Endometrial microvascular endothelial cells (primary cell): ENCODE data around the gene XYLT1. TPM values are rescaled to one million over a fixed set of nuclear protein-coding genes. Genes with fewer than 3 reads are reported as not detected.

Experiments used
- in situ Hi-C: cut with HindIII; loops from 2 replicates; pipeline ENCODE4 v1.10.0; 2017; ENCODE audit warnings: low sequenced_read_pairs, low pct_unique_long_range_greater_than_20kb; ENCODE audit errors: inconsistent ontology term
- total RNA-seq: library from RNA; depleted of rRNA; stranded (reverse); fragments of >200 nt; gene quantifications from one replicate; pipeline ENCODE4 v1.2.3, GENCODE V29; 2015; ENCODE audit errors: inconsistent ontology term

The XYLT1 gene
- total RNA-seq, 1 donor from 2014 or later: 0.09 TPM

DNA sequence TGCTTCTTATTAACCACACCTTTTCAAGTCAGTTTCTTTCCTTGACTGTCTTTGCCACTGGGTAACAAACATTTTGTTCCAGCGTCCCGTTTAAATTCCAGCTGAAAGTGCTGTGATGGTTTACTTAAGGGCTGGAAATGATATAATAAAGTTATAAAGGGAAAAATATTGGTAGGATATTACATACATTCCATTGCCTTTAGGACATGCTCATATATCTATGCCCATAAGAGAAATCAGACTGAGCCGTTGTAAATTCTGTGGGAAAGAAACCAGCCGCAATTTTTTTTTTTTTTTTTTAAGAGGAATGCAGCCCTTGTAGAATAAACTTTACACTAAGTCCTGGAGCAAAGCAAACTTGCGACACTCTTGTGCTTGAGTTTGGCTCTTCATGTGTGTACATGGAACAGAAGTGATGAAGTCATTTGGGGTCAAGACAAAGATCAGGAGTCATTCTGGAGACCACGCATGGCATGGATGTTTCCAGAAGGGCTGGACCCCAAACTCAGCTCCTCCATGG, 210.9 kb downstream of the XYLT1 start:
- in situ Hi-C loops: no loop called here

- in situ Hi-C loops: no loop called here
Observed at GRCh38 chr16:17258848-17259713, 211.7 kb downstream of the XYLT1 start.

GRCh38 chr16:17258077-17258599, 212.6 kb downstream of the XYLT1 start:
- in situ Hi-C loops: no loop called here

- in situ Hi-C loops: no loop called here
Observed at GRCh38 chr16:17257426-17258023, 213.2 kb downstream of the XYLT1 start.

DNA sequence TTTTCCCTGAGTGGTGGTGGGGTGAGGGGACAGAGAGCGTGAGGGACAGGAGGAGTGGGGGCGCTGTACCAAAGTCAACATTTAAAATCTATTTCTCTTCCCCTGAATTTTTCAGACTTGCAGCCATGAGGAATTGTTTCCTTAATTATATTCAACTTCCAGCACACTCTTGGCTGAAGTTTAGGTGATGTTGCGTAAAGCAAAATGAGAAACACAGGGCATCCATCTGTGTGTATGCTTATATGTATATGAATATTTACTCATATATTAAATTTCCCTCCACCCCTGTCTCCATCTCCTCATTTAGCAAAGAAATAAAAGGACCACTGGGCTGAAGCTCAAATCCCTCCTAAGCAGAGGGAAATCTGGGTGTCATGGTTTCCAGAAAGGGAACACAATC, 218.1 kb downstream of the XYLT1 start:
- in situ Hi-C loops: no loop called here

- in situ Hi-C loops: no loop called here
Observed at GRCh38 chr16:17252064-17252463, 218.7 kb downstream of the XYLT1 start.

- in situ Hi-C loops: no loop called here
Observed at GRCh38 chr16:17251496-17251895, 219.3 kb downstream of the XYLT1 start.

DNA sequence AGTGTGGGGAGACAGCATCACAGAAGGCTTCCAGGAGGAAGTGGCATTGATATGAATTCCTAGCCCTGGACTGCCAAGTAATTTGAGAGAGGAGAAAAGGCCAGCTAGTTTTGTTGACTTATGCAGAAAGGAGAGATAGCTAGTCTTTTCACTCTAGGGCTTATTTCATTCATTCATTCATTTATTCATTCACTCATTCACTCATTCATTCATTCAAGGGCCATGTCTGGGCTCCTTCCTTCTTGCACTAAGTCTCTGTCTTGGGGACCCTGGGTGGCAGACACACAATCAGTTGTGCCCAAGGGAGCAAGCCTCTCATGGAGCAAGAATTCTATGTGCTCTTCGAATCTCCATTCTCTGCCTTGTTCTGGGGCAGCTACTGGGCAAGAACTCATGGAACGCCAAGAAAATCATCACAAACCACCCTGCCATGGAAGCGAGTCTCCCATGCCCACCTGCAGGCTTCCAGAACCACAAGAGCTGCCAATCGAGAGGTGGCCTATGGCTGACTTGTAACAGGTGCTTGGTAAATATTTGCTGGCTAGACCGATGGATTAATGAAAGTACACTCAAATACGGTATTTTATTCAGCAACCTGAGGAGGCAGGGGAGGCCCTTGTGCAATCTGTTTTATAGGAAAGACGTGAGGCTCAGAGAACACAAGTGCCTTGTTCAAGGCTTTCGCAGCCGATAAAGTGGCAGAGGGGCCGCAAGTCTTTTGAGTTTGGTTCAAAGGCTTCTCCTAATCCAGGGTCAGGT, 223.6 kb downstream of the XYLT1 start:
- in situ Hi-C loops: no loop called here

DNA sequence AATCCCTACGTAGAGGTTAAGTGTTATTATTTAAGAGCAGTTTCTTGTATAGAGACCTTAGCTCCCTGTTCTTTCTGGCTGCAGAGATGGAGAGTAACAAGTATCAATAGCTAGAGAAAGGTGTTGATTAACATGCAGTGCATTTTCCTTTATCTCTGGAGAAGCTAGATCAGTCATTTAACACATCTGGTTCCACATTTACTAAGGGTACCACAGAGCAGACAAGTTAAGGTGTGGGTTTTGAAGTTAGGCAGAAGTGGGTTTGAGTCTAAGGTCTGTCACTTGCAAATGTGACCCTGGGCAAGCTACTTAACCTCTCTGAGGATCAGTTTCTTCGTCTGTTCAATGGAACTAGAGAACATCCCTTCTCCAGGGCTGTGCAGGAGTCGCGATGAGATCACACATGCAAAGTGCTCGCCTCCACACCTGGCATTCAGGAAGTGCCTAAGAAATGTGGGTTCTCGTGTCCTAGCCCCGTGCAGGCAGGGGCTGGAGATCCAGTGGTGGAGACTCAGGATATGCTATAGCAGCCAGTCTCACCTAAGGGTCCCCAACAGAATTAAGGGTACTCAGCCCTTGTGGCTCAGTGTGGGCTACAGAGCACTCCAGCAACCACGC, 224.4 kb downstream of the XYLT1 start:
- in situ Hi-C loops: no loop called here

- in situ Hi-C loops: no loop called here
Observed at GRCh38 chr16:17245776-17246175, 225.0 kb downstream of the XYLT1 start.

GRCh38 chr16:17244872-17245551, 225.7 kb downstream of the XYLT1 start:
- in situ Hi-C loops: no loop called here

GRCh38 chr16:17241264-17241835, 229.4 kb downstream of the XYLT1 start:
- in situ Hi-C loops: no loop called here

- in situ Hi-C loops: no loop called here
Observed at GRCh38 chr16:17238285-17239028, 232.3 kb downstream of the XYLT1 start.

DNA sequence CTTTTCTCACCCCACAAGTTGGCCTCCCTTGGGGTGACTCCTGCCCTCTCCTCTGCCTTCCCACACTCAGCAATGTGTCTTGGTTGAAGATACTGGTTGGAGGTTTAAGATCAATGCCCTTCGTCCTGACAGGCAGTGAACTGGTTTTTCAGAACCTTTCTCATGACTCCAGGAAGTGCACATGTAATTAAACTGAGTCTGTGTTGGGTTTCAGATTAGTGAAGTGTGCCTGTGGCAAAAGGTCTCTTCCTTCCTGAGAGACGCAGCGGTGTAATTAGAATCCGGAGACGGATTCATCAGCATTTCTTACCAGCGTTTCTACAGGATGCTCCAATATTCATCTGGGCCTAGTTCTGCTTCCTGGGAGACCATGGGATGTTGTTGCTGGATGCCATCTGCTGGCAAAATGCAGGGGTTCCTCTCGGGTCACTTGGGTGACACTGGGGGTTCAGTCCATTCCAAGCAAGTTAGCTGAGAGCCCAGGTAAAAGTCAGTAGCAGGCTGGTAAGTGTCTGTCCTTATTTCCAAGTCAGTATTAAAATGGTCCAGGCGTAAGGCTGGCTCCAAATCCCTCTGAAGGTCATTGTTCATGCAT, 233.3 kb downstream of the XYLT1 start:
- in situ Hi-C loops: no loop called here

- in situ Hi-C loops: no loop called here
Observed at GRCh38 chr16:17235147-17235815, 235.5 kb downstream of the XYLT1 start.

- in situ Hi-C loops: no loop called here
Observed at GRCh38 chr16:17233318-17234002, 237.3 kb downstream of the XYLT1 start.
